ENCODE measurements around the gene KLRF1.

The KLRF1 gene

DNA sequence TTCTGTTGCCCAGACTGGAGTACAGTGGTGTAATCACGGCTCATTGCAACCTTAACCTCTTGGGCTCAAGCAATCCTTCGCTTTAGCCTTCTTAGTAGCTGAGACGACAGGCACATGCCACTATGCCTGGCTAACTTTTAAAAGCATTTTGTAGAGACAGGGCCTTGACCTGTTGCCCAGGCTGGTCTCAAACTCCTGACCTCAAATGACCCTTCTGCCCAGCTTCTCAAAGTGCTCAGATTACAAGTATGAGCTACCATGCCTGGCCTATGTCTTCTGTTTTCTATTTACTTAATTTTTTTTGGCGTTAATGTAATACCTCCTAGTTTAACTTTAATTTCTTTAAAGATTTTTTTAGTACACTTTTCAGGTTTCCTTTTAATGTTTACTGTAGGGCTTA, 20.6 kb upstream of the KLRF1 start:
- ChIA-PET CTCF (interaction anchor here (0.8 to 2.2 kb wide), 4 partner anchors 7 to 56 kb away, joined by 3 to 7 read pairs (median 4); no protein-coding TSS in a partner anchor), POLR2A (no interaction called here)
- WGBS (ENCODE audit: insufficient coverage): 98% methylated on average over 3 of the region's 4 CpGs

DNA sequence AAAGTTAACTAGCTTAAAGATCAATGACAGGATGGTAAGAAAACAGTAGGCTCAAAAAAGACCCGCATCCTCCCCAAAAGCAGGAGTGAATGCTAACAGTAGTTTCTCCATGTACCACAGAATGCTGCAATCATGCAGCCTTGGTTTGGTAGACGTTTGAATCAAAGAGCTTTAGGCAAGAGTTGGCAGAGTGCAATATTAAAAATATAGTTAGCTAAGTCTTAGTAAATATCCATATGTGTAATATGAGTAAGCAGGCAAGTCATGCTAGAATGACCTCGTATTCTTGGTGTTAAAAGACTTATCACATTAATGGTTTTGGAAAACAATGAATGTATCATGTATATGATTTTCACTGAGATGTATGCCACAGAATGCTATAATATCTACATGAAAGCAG, 18.8 kb upstream of the KLRF1 start:
- no peak for DNase-seq
- no peaks in the 10 kb centered on the region for H3K9me3 ChIP-seq (ENCODE audit: control extremely low read depth in 1 of 5, control insufficient read depth in 4 of 5, insufficient read depth in 2 of 5, low read depth in 1 of 5, low read length in 4 of 5)
- POLR2A ChIA-PET: interaction anchor here (1.0 kb wide), 1 partner anchor 48 kb away, joined by 4 read pairs; the partner anchor contains the start of gene CD69
- CTCF ChIA-PET: interaction anchor here (1.0 to 8.4 kb wide), 4 partner anchors 9 to 66 kb away, joined by 4 to 70 read pairs (median 6); no protein-coding TSS in a partner anchor
- no peaks in the 10 kb centered on the region for H3K27me3 ChIP-seq (replicated peaks in 2 of 5; ENCODE audit: control insufficient read depth in 4 of 5, insufficient read depth in 5 of 5, low read length in 4 of 5)
- no peaks in the 10 kb centered on the region for H3K36me3 ChIP-seq (ENCODE audit: control insufficient read depth in 4 of 4, insufficient read depth in 4 of 4, low read length in 3 of 4)
- H3K4me1 ChIP-seq (ENCODE audit: control extremely low read depth in 1 of 4, control insufficient read depth in 4 of 4, insufficient read depth in 4 of 4, low read length in 3 of 4): peaks cover 2 to 29% (median 6%) of the 10 kb centered on the region in 4 experiments
- no peak overlapping the region for H3K4me3 ChIP-seq (ENCODE audit: control insufficient read depth in 1 of 7, extremely low read depth in 1 of 7, insufficient read depth in 4 of 7, low read depth in 2 of 7, low read length in 6 of 7)
- WGBS (ENCODE audit: insufficient coverage): 100% methylated on average over 2 of the region's 3 CpGs
- no peak overlapping the region for H3K27ac ChIP-seq (ENCODE audit: insufficient read depth in 1 of 2, low read depth in 1 of 2, low read length in 2 of 2, poor library complexity in 1 of 2, severe bottlenecking in 2 of 2)

More for the DNA sequence above, 20.6 kb upstream of the KLRF1 start:
- DNase-seq: no peak
- H3K4me3 ChIP-seq (ENCODE audit: control insufficient read depth in 1 of 7, extremely low read depth in 1 of 7, insufficient read depth in 4 of 7, low read depth in 2 of 7, low read length in 6 of 7): no peak overlapping the region
- peaks cover 0 to 19% (median 5%) of the 10 kb centered on the region in 4 experiments for H3K4me1 ChIP-seq (ENCODE audit: control extremely low read depth in 1 of 4, control insufficient read depth in 4 of 4, insufficient read depth in 4 of 4, low read length in 3 of 4)
- no peaks in the 10 kb centered on the region for H3K36me3 ChIP-seq (ENCODE audit: control insufficient read depth in 4 of 4, insufficient read depth in 4 of 4, low read length in 3 of 4)
- H3K27me3 ChIP-seq (replicated peaks in 2 of 5; ENCODE audit: control insufficient read depth in 4 of 5, insufficient read depth in 5 of 5, low read length in 4 of 5): no peaks in the 10 kb centered on the region
- no peak overlapping the region for H3K27ac ChIP-seq (ENCODE audit: insufficient read depth in 1 of 2, low read depth in 1 of 2, low read length in 2 of 2, poor library complexity in 1 of 2, severe bottlenecking in 2 of 2)
- no peaks in the 10 kb centered on the region for H3K9me3 ChIP-seq (ENCODE audit: control extremely low read depth in 1 of 5, control insufficient read depth in 4 of 5, insufficient read depth in 2 of 5, low read depth in 1 of 5, low read length in 4 of 5)

- H3K27ac ChIP-seq (ENCODE audit: insufficient read depth in 1 of 2, low read depth in 1 of 2, low read length in 2 of 2, poor library complexity in 1 of 2, severe bottlenecking in 2 of 2): no peak overlapping the region
- peaks cover 4 to 36% (median 11%) of the 10 kb centered on the region in 4 experiments for H3K4me1 ChIP-seq (ENCODE audit: control extremely low read depth in 1 of 4, control insufficient read depth in 4 of 4, insufficient read depth in 4 of 4, low read length in 3 of 4)
- H3K27me3 ChIP-seq (replicated peaks in 2 of 5; ENCODE audit: control insufficient read depth in 4 of 5, insufficient read depth in 5 of 5, low read length in 4 of 5): no peaks in the 10 kb centered on the region
- ChIA-PET CTCF (interaction anchor here (0.7 to 8.4 kb wide), 5 partner anchors 11 to 382 kb away, joined by 3 to 70 read pairs (median 4); no protein-coding TSS in a partner anchor), POLR2A (no interaction called here)
- no peak for DNase-seq
- no peaks in the 10 kb centered on the region for H3K36me3 ChIP-seq (ENCODE audit: control insufficient read depth in 4 of 4, insufficient read depth in 4 of 4, low read length in 3 of 4)
- 93% methylated on average over 3 of the region's 4 CpGs for WGBS (ENCODE audit: insufficient coverage)
- H3K9me3 ChIP-seq (ENCODE audit: control extremely low read depth in 1 of 5, control insufficient read depth in 4 of 5, insufficient read depth in 2 of 5, low read depth in 1 of 5, low read length in 4 of 5): no peaks in the 10 kb centered on the region
- no peak overlapping the region for H3K4me3 ChIP-seq (ENCODE audit: control insufficient read depth in 1 of 7, extremely low read depth in 1 of 7, insufficient read depth in 4 of 7, low read depth in 2 of 7, low read length in 6 of 7)
These were observed 17.9 kb upstream of the KLRF1 start for GRCh38 chr12:9809338-9809737.

- Histone ChIP-seq H3K36me3 (ENCODE audit: control insufficient read depth in 4 of 4, insufficient read depth in 4 of 4, low read length in 3 of 4) (no peaks in the 10 kb centered on the region), H3K27ac (ENCODE audit: insufficient read depth in 1 of 2, low read depth in 1 of 2, low read length in 2 of 2, poor library complexity in 1 of 2, severe bottlenecking in 2 of 2) (no peak overlapping the region), H3K9me3 (ENCODE audit: control extremely low read depth in 1 of 5, control insufficient read depth in 4 of 5, insufficient read depth in 2 of 5, low read depth in 1 of 5, low read length in 4 of 5) (no peaks in the 10 kb centered on the region), H3K27me3 (replicated peaks in 2 of 5; ENCODE audit: control insufficient read depth in 4 of 5, insufficient read depth in 5 of 5, low read length in 4 of 5) (no peaks in the 10 kb centered on the region), H3K4me3 (ENCODE audit: control insufficient read depth in 1 of 7, extremely low read depth in 1 of 7, insufficient read depth in 4 of 7, low read depth in 2 of 7, low read length in 6 of 7) (no peak overlapping the region), H3K4me1 (ENCODE audit: control extremely low read depth in 1 of 4, control insufficient read depth in 4 of 4, insufficient read depth in 4 of 4, low read length in 3 of 4) (peaks cover 4 to 37% (median 12%) of the 10 kb centered on the region in 4 experiments)
- ChIA-PET POLR2A (no interaction called here), CTCF (interaction anchor here (1.0 to 8.4 kb wide), 5 partner anchors 10 to 330 kb away, joined by 3 to 70 read pairs (median 4); no protein-coding TSS in a partner anchor)
- no peak for DNase-seq
These were observed 17.4 kb upstream of the KLRF1 start for GRCh38 chr12:9809866-9810265.

DNA sequence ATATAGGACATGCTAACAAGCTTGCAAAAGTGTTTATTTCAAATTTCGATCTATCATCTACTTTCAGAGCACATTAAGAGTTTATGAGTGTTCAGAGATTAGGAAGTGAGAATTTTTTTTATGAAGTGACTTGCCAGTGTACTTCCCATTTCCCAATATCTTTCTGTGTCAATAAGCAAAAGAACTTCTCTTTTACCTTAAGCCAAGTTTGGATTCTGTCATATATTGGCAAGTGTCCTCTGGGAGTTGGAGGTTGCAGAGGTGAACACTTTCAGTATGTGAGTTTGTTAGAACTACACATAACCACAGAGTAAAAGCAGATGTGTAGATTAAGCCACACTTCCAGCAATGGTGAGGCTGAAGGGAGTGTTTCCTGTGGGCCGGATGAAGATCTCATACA, 16.6 kb upstream of the KLRF1 start:
- Histone ChIP-seq H3K4me3 (ENCODE audit: control insufficient read depth in 1 of 7, extremely low read depth in 1 of 7, insufficient read depth in 4 of 7, low read depth in 2 of 7, low read length in 6 of 7) (peak overlapping the region in 1 of 7 experiments; percentile 7), H3K27me3 (replicated peaks in 2 of 5; ENCODE audit: control insufficient read depth in 4 of 5, insufficient read depth in 5 of 5, low read length in 4 of 5) (no peaks in the 10 kb centered on the region), H3K36me3 (ENCODE audit: control insufficient read depth in 4 of 4, insufficient read depth in 4 of 4, low read length in 3 of 4) (no peaks in the 10 kb centered on the region), H3K4me1 (ENCODE audit: control extremely low read depth in 1 of 4, control insufficient read depth in 4 of 4, insufficient read depth in 4 of 4, low read length in 3 of 4) (peaks cover 4 to 37% (median 12%) of the 10 kb centered on the region in 4 experiments), H3K27ac (ENCODE audit: insufficient read depth in 1 of 2, low read depth in 1 of 2, low read length in 2 of 2, poor library complexity in 1 of 2, severe bottlenecking in 2 of 2) (no peak overlapping the region), H3K9me3 (ENCODE audit: control extremely low read depth in 1 of 5, control insufficient read depth in 4 of 5, insufficient read depth in 2 of 5, low read depth in 1 of 5, low read length in 4 of 5) (no peaks in the 10 kb centered on the region)
- POLR2A ChIA-PET: no interaction called here
- CTCF ChIA-PET: interaction anchor here (1.0 to 8.4 kb wide), 4 partner anchors 9 to 66 kb away, joined by 3 to 70 read pairs (median 4); no protein-coding TSS in a partner anchor
- no CpG with 5 or more reads among the region's 2 CpGs for WGBS (ENCODE audit: insufficient coverage)
- DNase-seq: peak in 2 of 3 donors; percentile 39 to 60

DNA sequence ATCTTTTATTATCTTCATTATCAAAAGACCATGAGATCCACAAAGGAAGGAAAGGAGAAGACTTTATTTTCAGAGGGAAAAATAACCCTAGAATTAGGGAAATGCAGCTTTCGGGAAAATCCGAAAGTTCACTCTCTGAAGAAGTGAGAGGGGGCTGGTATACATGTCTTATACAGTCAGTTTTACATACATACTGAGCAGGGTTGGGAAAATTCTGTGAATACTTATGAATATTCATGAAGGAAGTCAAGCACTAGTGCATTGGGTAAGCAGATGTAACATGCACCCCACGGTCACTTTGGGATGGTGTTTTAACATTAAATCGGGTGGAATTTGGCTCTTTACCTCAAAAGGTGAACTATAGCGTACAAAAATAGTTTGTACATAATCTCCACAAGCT, 15.7 kb upstream of the KLRF1 start:
- no peak for DNase-seq
- CTCF ChIA-PET: interaction anchor here (1.0 to 8.4 kb wide), 4 partner anchors 8 to 61 kb away, joined by 3 to 70 read pairs (median 4); no protein-coding TSS in a partner anchor
- 97% methylated on average over 3 of the region's 5 CpGs for WGBS (ENCODE audit: insufficient coverage)
- POLR2A ChIA-PET: no interaction called here
- H3K4me1 ChIP-seq (ENCODE audit: control extremely low read depth in 1 of 4, control insufficient read depth in 4 of 4, insufficient read depth in 4 of 4, low read length in 3 of 4): peaks cover 4 to 42% (median 12%) of the 10 kb centered on the region in 4 experiments
- no peaks in the 10 kb centered on the region for H3K9me3 ChIP-seq (ENCODE audit: control extremely low read depth in 1 of 5, control insufficient read depth in 4 of 5, insufficient read depth in 2 of 5, low read depth in 1 of 5, low read length in 4 of 5)
- no peaks in the 10 kb centered on the region for H3K27me3 ChIP-seq (replicated peaks in 2 of 5; ENCODE audit: control insufficient read depth in 4 of 5, insufficient read depth in 5 of 5, low read length in 4 of 5)
- H3K36me3 ChIP-seq (ENCODE audit: control insufficient read depth in 4 of 4, insufficient read depth in 4 of 4, low read length in 3 of 4): no peaks in the 10 kb centered on the region
- no peak overlapping the region for H3K27ac ChIP-seq (ENCODE audit: insufficient read depth in 1 of 2, low read depth in 1 of 2, low read length in 2 of 2, poor library complexity in 1 of 2, severe bottlenecking in 2 of 2)
- no peak overlapping the region for H3K4me3 ChIP-seq (ENCODE audit: control insufficient read depth in 1 of 7, extremely low read depth in 1 of 7, insufficient read depth in 4 of 7, low read depth in 2 of 7, low read length in 6 of 7)
